Activated CD4-positive, alpha-beta T cell treated with anti-CD3 and anti-CD28 coated beads for 36 hours (primary cell): ENCODE measurements around the gene OSER1. TPM values are rescaled to one million over a fixed set of nuclear protein-coding genes. Genes with fewer than 3 reads are reported as not detected.

Experiments
- ATAC-seq: fragments of 200-7000 bp; cut with Tn5 transposase; one replicate; pipeline ENCODE4 v1.10.0; 2021; ENCODE audit warnings: mild to moderate bottlenecking, moderate library complexity
- CTCF ChIA-PET: fragments of 350-600 bp; sonication (Branson Sonifier 250); formaldehyde crosslinking; loops from one replicate; lab custom pipeline; 2021; ENCODE audit warnings: antibody characterized with exemption; lab: Charles Lee
- POLR2A ChIA-PET: fragments of 350-600 bp; sonication (Branson Sonifier 250); formaldehyde crosslinking; loops from one replicate; lab custom pipeline; 2021; ENCODE audit warnings: antibody characterized with exemption, inconsistent platforms; lab: Charles Lee
- DNase-seq: peaks from one replicate; pipeline ENCODE4 v3.0.0-alpha.2; 2020
- H3K27ac Mint-ChIP-seq: one replicate; pipeline ENCODE4 v1.8.0; 2021; ENCODE audit warnings: mixed read lengths
- H3K27me3 Mint-ChIP-seq: one replicate; pipeline ENCODE4 v1.8.0; 2021; ENCODE audit warnings: mixed read lengths
- H3K36me3 Mint-ChIP-seq: one replicate; pipeline ENCODE4 v1.8.0; 2021; ENCODE audit warnings: low read depth, mixed read lengths
- H3K4me1 Mint-ChIP-seq: one replicate; pipeline ENCODE4 v1.8.0; 2021; ENCODE audit warnings: mixed read lengths
- H3K4me3 Mint-ChIP-seq: one replicate; pipeline ENCODE4 v1.8.0; 2021; ENCODE audit warnings: mild to moderate bottlenecking, moderate library complexity, mixed read lengths
- H3K9me3 Mint-ChIP-seq: one replicate; pipeline ENCODE4 v1.8.0; 2021; ENCODE audit warnings: low read depth, mixed read lengths
- intact Hi-C, 2 experiments: fragments of 100-400 bp; cut with DNase I in 1 of 2; cut with micrococcal nuclease in 1 of 2; formaldehyde crosslinking; loops; one replicate each; pipeline versions ENCODE4 v1.14.2 to v1.15.1; 2022 to 2024; cut with DNase I, micrococcal nuclease
- total RNA-seq, 2 experiments: library from RNA; stranded (reverse); gene quantifications; one replicate each; pipeline ENCODE4 v1.2.3, GENCODE V29; 2021

Gene OSER1
- total RNA-seq, 2 experiments from 2014 or later, result 19.9 to 22.5 TPM

DNA sequence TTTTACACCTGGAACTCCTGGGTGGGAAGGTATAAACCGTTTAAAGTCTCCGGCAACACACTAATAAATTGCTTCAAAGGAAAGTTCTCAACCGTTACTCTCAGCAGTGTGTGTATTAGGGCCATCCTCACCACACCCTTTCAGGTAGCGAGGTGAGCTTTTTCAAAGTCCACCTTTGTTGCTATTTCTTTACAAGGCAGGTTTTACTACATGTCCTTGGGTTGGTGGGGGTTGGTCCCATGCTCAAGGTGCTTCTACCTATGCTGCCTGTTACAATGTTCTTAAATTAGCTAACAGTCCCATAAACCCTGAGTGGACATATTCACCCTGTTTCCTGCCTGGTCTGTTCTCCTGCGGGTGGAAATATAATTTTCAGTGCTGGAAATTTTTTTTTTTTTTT is 13.2 kb upstream of the OSER1 start:
- intact Hi-C loops, result no loop called here
- no peaks in the 10 kb centered on the region for H3K27me3 Mint-ChIP-seq
- DNase-seq (no peak), ATAC-seq (no peak)
- peaks cover 22% of the 10 kb centered on the region for H3K4me1 Mint-ChIP-seq
- no peak overlapping the region for H3K4me3 Mint-ChIP-seq
- no peak overlapping the region for H3K27ac Mint-ChIP-seq
- ChIA-PET CTCF (interaction anchor here (0.6 to 1.8 kb wide), 4 partner anchors 10 to 310 kb away, joined by 3 to 5 read pairs (median 3); partner anchors contain the start of gene GDAP1L1), POLR2A (no interaction called here)
- H3K36me3 Mint-ChIP-seq, result no peaks in the 10 kb centered on the region
- H3K9me3 Mint-ChIP-seq, result no peaks in the 10 kb centered on the region

DNA sequence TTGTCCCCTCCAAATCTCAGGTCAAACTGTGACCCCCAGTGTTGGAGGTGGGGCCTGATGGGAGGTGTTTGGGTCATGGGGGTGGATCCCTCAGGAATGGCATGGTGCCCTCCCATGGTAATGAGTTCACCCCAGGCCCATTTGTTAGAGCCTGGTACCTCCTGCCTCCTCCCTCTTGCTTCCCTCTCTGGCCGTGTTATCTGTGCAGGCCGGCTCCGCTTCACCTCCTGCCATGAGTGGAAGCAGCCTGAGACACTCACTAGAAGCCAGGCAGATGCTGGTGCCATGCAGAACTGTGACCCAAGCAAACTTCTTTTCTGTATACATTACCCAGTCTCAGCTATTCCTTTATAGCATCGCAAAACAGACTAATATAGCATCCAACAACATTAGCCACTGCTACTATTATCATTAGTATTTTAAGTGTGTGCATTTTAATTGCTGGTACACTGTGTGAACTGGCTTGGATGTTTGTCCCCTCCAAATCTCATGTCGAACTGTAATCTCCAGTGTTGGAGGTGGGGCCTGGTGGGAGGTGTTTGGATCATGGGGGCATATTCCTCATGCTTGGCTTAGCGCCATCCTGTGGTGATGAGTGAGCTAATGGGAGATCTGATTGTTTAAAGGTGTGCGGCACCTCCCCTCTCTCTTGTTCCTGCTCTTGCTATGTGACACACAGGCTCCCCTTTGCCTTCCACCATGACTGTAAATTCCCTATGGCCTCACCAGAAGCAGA is 12.2 kb upstream of the OSER1 start:
- DNase-seq (no peak), ATAC-seq (no peak)
- POLR2A ChIA-PET, result no interaction called here
- H3K27me3 Mint-ChIP-seq, result no peaks in the 10 kb centered on the region
- H3K9me3 Mint-ChIP-seq, result no peaks in the 10 kb centered on the region
- intact Hi-C loops, result no loop called here
- CTCF ChIA-PET, result interaction anchor here (0.6 to 0.7 kb wide), 2 partner anchors 58 to 309 kb away, joined by 3 read pairs; no protein-coding TSS in a partner anchor
- H3K4me1 Mint-ChIP-seq, result peaks cover 31% of the 10 kb centered on the region
- no peak overlapping the region for H3K27ac Mint-ChIP-seq
- no peaks in the 10 kb centered on the region for H3K36me3 Mint-ChIP-seq
- no peak overlapping the region for H3K4me3 Mint-ChIP-seq

DNA sequence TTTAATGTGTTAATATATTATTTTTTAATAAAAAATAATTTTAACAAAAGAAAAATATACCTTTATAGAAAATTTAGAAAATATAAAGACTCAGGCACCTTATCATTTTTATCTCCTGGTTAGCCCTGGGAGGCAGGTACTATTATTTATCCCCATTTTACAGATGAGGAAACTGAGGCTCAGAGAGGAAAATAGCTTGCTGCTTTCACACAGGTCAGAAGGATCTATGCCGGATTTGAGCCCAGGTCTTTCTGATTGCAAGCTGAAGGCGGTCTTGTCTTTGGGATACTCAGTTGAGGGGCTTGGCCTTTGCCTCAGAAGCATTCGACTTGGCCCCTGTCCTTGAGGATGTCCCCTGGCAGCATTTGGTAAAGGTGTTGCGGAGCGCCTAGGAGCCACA is 11.5 kb upstream of the OSER1 start:
- H3K27ac Mint-ChIP-seq, result no peak overlapping the region
- no peak for DNase-seq
- intact Hi-C loops, result no loop called here
- H3K4me3 Mint-ChIP-seq, result no peak overlapping the region
- POLR2A ChIA-PET, result no interaction called here
- H3K27me3 Mint-ChIP-seq, result no peaks in the 10 kb centered on the region
- H3K9me3 Mint-ChIP-seq, result no peaks in the 10 kb centered on the region
- CTCF ChIA-PET, result interaction anchor here (0.6 kb wide), 1 partner anchor 253 kb away, joined by 3 read pairs; the partner anchor contains the start of gene TTPAL
- ATAC-seq, result no peak
- H3K36me3 Mint-ChIP-seq, result no peaks in the 10 kb centered on the region
- peaks cover 39% of the 10 kb centered on the region for H3K4me1 Mint-ChIP-seq

DNA sequence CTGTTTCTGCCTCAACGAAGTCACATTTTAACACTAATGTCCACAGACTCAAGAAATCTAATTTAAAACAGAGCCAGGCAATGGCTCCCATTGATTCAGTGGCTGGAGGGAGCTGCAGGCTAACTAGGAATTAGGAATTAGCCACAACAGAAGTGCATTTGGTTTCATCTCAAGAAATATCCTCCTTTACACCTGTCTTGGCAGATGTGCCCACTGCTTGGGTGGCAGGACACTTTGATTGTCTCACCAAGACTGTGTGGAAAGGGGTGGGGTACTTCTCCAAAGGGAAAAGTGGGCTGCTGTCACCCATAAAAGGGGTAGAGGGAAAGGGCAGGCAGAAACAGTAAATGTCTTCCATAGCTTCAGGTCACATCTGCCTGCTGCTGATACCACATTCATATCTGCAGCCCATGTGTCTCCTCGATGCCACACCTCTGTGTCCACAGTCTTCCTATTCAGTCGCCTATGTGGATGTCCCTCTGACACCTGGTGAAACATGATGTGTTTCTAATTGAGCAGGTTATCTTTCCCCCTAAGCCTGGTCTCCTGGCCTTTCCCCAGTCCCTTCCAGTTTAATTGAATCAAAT is 10.9 kb upstream of the OSER1 start:
- Mint-ChIP-seq H3K36me3 (no peaks in the 10 kb centered on the region), H3K4me1 (peaks cover 39% of the 10 kb centered on the region), H3K27ac (no peak overlapping the region), H3K9me3 (no peaks in the 10 kb centered on the region), H3K4me3 (no peak overlapping the region), H3K27me3 (no peaks in the 10 kb centered on the region)
- ChIA-PET CTCF (interaction anchor here (0.6 to 10.4 kb wide), 2 partner anchors 92 to 254 kb away, joined by 3 to 346 read pairs; partner anchors contain the start of genes FITM2 and TTPAL), POLR2A (interaction anchor here (0.6 to 0.7 kb wide), 2 partner anchors 9 to 390 kb away, joined by 6 to 7 read pairs; no protein-coding TSS in a partner anchor)
- intact Hi-C loops, result no loop called here
- no peak for DNase-seq
- no peak for ATAC-seq

DNA sequence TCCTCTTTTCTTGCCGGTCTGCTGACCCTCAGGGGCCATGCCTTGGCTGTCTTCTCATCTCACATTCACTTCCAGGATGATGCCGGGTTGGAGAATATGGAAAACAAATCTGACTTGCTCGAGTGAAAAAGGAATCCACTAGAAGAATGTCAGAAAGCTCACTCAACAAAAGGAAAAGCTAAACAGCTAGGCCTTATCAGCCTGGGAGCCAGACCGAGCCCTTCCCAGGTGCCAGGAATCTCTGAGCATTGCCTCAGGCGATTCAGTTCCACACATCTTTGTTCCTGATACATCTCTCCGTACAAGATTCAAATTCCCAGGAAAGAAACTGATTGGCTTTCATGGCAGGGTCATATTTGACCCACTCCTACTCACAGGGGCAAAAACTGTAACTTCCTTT is 9.2 kb upstream of the OSER1 start:
- ChIA-PET POLR2A (interaction anchor here (1.7 kb wide), 1 partner anchor 91 kb away, joined by 11 read pairs; the partner anchor contains the start of gene FITM2), CTCF (interaction anchor here (10.4 kb wide), 1 partner anchor 94 kb away, joined by 346 read pairs; the partner anchor contains the start of gene FITM2)
- intact Hi-C loops, result loop anchor here in 1 of 2 experiments (5.0 to 10.0 kb wide), 4 partner anchors 243 to 665 kb away; partner anchors contain the start of genes TTPAL and YWHAB
- Mint-ChIP-seq H3K27me3 (no peaks in the 10 kb centered on the region), H3K36me3 (peaks cover 5% of the 10 kb centered on the region), H3K4me3 (peak overlapping the region; percentile 7), H3K27ac (peak overlapping the region; percentile 83), H3K4me1 (peaks cover 46% of the 10 kb centered on the region), H3K9me3 (no peaks in the 10 kb centered on the region)
- no peak for DNase-seq
- no peak for ATAC-seq

DNA sequence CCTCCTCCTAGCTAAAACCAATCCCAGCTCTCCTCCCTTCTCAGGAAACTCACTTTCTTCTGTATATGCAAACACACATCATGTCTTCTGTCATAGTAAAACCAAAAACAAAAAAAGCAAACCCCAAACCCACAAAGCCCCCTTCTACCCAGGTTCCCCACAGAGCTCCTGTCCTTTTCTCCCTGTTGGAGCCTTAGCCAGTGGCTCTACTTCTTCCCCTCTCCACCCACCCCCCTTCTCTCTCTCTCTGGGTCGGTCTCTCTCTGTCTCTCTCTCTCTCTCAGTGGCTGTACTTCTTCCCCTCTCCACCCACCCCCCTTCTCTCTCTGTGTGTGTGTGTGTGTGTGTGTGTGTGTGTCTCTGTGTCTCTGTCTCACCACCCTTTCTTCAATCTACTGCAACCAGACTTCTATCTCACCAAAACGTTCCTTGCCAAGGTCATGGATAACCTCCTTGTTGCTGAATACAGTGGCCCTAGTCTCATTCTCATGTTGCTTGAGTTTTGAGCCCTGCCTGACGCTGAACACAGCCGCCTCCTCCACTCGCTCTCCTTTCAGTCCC is 8.7 kb upstream of the OSER1 start:
- intact Hi-C loops, result loop anchor here in 1 of 2 experiments (5.0 to 10.0 kb wide), 4 partner anchors 243 to 666 kb away; partner anchors contain the start of genes TTPAL and YWHAB
- ATAC-seq (peak; percentile 7), DNase-seq (peak; percentile 30)
- H3K36me3 Mint-ChIP-seq, result peaks cover 5% of the 10 kb centered on the region
- no peaks in the 10 kb centered on the region for H3K27me3 Mint-ChIP-seq
- ChIA-PET CTCF (interaction anchor here (0.8 to 10.4 kb wide), 18 partner anchors 9 to 648 kb away, joined by 3 to 346 read pairs (median 4); partner anchors contain the start of genes FITM2, OSER1 and TTPAL), POLR2A (interaction anchor here (0.6 to 1.7 kb wide), 3 partner anchors 21 to 107 kb away, joined by 3 to 11 read pairs (median 3); partner anchors contain the start of gene FITM2)
- H3K4me3 Mint-ChIP-seq, result peak overlapping the region; percentile 7
- H3K27ac Mint-ChIP-seq, result peak overlapping the region; percentile 83
- H3K4me1 Mint-ChIP-seq, result peaks cover 47% of the 10 kb centered on the region
- no peaks in the 10 kb centered on the region for H3K9me3 Mint-ChIP-seq

DNA sequence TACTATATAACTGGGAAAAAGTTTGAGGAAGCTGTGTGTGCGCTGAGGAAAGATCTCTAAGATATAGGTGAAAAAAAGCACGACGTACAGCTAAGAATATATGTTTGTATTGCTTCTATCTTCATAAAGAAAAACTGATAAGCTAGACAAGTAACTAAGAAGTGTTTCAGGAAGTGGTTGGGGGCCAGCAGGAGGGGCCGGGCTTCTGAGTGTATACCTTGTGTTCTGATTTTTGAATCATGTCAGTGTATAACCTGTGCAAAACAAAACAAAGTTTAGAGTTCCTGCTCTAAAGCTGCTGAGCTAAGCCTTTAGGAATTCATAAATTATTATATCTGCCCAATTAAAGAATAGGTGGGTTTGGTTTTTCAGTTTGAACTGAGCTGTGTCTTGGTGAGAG is 7.9 kb upstream of the OSER1 start:
- ATAC-seq (peak; percentile 63), DNase-seq (peak; percentile 76)
- CTCF ChIA-PET, result interaction anchor here (0.6 to 10.4 kb wide), 29 partner anchors 8 to 649 kb away, joined by 3 to 346 read pairs (median 4); partner anchors contain the start of genes FITM2, OSER1 and TTPAL
- H3K27me3 Mint-ChIP-seq, result no peaks in the 10 kb centered on the region
- peaks cover 5% of the 10 kb centered on the region for H3K36me3 Mint-ChIP-seq
- H3K4me1 Mint-ChIP-seq, result peaks cover 47% of the 10 kb centered on the region
- peak overlapping the region; percentile 65 for H3K4me3 Mint-ChIP-seq
- POLR2A ChIA-PET, result interaction anchor here (0.6 to 1.7 kb wide), 3 partner anchors 9 to 108 kb away, joined by 3 to 11 read pairs (median 5); partner anchors contain the start of gene FITM2
- H3K27ac Mint-ChIP-seq, result peak overlapping the region; percentile 83
- intact Hi-C loops, result loop anchor here in 1 of 2 experiments (5.0 to 10.0 kb wide), 4 partner anchors 244 to 666 kb away; partner anchors contain the start of genes TTPAL and YWHAB
- H3K9me3 Mint-ChIP-seq, result no peaks in the 10 kb centered on the region

DNA sequence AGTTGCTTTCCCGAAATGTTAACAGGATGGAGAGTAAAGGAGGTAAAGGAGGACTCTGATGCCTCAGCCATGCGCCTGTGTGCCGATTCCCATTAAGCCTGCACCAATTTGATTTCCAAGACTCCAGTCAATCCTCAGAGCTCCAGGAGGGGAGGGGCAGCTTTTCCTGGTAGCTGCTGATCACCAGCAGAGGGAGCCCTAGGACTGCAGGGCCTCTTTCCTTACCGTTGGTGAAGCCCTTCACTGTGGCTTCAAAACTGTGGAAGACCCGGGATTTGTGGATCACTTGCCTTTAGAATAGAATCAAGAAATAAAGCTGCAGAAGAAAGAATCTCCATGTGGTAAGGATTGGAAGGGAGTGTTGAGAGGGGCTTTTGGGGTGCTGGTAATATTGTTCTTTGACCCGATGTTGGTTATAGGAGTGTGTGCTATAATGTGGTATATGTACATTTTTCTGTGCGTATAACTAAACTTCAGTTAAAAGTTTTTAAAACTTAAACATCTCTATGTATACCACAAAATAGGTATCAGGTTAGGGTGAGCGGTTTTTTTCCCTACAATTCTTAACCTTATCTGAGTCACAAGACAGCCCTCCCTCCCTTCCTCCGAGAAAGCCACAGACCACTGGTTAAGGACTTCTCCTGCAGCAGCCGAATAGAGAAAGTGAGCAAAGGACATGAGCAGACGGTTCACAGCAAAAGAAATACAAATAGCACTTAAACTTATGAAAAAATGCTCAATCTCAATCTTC is 6.9 kb upstream of the OSER1 start:
- POLR2A ChIA-PET, result interaction anchor here (0.6 to 2.0 kb wide), 3 partner anchors 21 to 94 kb away, joined by 3 to 11 read pairs (median 9); partner anchors contain the start of gene FITM2
- H3K36me3 Mint-ChIP-seq, result peaks cover 5% of the 10 kb centered on the region

DNA sequence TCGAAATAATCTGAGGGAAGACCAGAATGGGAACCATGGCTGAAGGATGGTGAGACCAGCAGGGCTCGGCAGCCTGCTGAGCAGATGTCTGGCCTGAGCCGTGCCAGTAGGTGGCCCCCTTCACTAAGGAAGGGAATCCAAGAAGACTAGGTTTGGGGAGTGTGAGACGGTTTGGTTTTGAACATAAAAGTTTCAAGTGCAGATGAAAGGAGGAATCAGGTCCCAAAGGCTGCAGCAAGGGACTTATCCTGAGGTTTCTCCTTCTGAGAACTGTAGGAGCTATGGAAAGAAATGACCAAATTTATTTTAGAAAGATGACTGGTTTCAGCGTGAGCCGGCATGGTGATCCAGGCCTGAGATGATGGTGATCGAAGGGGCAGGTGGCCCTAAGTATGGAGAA is 4.6 kb upstream of the OSER1 start:
- intact Hi-C loops, result loop anchor here (1.0 to 10.0 kb wide), 8 partner anchors 171 to 670 kb away; partner anchors contain the start of genes TTPAL (in 1 of the 2) and YWHAB (in 1 of the 2)
- DNase-seq (peak; percentile 88), ATAC-seq (peak; percentile 30)
- Mint-ChIP-seq H3K27me3 (no peaks in the 10 kb centered on the region), H3K36me3 (peaks cover 7% of the 10 kb centered on the region), H3K27ac (peak overlapping the region; percentile 69), H3K4me1 (peaks cover 55% of the 10 kb centered on the region), H3K9me3 (no peaks in the 10 kb centered on the region), H3K4me3 (no peak overlapping the region)
- CTCF ChIA-PET, result interaction anchor here (0.6 to 10.4 kb wide), 20 partner anchors 9 to 685 kb away, joined by 3 to 346 read pairs (median 3); partner anchors contain the start of genes FITM2 and HNF4A
- POLR2A ChIA-PET, result no interaction called here

More for the DNA sequence above, 6.9 kb upstream of the OSER1 start:
- no peaks in the 10 kb centered on the region for H3K9me3 Mint-ChIP-seq
- DNase-seq (peak; percentile 82), ATAC-seq (peak; percentile 46)
- H3K27me3 Mint-ChIP-seq, result no peaks in the 10 kb centered on the region
- peak overlapping the region; percentile 83 for H3K27ac Mint-ChIP-seq
- intact Hi-C loops, result loop anchor here (1.0 to 10.0 kb wide), 6 partner anchors 94 to 667 kb away; partner anchors contain the start of genes FITM2 (in 2 of the 2), TTPAL (in 1 of the 2) and YWHAB (in 1 of the 2)
- H3K4me1 Mint-ChIP-seq, result peaks cover 50% of the 10 kb centered on the region
- CTCF ChIA-PET, result interaction anchor here (0.6 to 10.4 kb wide), 44 partner anchors 7 to 650 kb away, joined by 3 to 346 read pairs (median 4); partner anchors contain the start of genes FITM2, GDAP1L1 and OSER1
- H3K4me3 Mint-ChIP-seq, result peak overlapping the region; percentile 65
